ENCODE data around the gene MSMO1.
"Not testable (repeated sequence)": the region's sequence is repeated elsewhere in the genome, so short reads cannot be mapped to it uniquely, and the experiment has no call there.

The MSMO1 gene

DNA sequence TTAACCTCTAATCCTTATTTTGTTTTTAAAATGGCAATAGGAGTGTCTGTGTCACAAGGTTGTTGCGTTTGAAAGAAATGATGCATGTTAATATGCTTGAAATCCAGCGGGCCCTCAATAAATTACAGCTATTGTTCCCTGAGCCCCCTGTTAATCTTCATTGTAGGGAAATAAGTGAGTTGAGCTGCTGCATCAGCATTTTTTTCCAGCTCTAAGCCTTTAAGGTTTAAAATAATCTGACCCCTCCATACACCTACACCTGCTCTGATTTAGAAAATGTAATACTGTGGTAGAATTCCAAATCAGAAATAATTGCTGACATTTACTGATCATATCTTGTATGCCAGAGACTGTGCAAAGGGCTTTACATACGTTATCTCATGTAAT lies 2.6 kb upstream of the MSMO1 start:
- no peak for DNase-seq

DNA sequence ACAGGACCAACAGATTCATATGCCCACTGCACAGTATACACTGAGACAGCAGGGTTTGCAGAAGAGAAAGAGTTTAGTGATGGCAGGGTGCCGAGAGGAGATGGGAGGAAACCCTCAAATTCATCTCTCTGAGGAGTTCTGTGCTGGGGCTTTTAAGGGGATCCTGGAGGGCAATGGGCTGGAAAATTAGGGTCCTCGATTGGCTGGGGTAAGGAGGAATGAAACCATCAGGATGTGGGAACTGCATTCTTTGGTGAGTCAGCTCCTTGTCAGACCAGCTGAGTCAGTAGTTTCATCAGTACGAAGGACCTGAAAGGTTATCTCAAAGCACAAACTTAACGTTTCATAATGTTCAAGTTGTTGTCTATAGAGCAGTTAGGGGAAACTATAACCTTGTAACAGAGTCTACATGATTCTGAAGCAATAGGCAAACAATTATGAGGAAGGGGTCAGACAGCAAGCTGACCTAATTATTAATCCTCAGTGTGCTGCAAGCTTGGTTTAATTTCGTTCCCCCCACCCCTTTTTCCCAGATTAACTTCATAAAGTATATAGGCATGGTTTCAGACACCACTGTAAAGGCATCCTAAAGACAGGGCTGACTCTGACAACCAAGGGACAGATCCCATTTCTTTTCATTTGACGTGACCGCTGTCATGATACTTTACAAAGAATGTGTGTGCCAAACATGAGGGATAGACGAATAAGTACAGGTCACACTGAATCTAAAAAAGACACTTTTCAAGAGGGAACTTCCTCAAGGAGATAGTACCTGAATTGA lies 1.5 kb upstream of the MSMO1 start:
- no peak for DNase-seq

DNA sequence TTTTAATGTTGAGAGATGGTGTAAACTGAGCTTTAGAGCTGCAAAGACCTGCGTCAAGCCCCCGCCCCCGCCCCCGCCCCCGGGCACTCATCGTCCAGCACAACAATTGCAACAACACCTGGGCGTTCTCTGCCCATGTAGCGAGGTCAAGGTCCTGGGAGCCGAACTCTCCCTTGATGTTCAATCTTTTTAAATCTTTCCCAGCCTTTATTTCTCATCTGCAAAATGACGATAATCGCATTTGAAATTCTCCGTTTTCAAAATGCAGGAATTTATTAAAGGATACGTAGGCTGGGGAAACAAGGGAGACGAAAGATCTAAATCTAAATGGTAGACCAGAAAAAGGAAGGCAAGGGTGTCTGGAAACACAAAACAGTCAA lies 648 bp upstream of the MSMO1 start:
- DNase-seq = no peak

DNA sequence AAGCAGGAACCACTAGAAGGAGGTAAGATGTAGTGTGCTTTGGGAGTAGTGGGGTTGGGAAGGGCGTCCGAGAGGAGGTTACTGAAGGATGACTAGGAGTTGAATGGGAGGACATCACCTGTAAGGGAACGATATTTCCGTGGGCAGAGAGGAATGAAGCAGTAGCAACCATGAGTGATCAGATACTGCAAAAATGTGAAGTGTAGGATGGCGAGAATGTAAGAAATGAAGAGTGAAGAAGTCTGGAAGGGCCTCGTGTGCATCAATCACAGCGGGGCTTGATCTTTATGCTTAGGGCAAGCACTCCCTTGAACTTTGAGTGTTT lies 594 bp downstream of the MSMO1 start:
- DNase-seq = no peak

DNA sequence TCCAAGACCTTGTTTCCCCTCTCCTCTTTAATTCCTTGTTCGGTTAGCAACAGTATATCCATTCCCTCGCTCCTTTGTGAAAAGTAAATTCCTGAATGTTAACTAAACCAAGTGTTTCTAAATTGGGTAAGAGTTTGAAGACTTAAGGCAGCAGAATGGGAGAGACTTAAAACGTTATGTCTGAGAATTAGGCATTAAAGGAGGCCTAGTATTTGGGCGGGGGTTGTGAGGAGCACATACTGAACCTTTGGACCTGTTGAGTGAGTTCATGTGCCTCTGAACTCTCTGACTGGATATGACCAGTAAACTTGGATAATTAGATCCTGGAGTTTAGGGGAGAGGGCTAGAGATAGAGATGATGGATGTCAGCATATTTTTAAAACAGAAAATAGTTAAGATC lies 1.2 kb downstream of the MSMO1 start:
- no peak for DNase-seq

DNA sequence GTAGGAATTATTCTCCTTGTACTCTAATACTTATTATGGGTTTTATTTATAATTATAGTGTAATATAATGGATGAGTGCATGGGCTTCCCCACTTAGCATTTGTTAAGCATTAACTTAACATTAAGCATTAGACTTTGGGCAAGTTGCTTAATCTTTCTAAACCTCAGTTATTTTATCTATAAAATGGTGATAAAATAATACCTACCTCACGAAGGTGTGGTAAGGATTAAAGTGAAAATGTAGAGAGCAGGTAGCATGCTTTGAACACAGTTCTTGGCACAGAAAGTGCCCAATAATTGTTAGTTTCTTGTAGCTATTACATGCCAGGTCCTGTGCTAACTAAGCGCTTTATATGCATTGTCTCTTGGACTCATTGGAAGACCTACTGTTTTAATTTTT lies 2.6 kb downstream of the MSMO1 start:
- DNase-seq = no peak

DNA sequence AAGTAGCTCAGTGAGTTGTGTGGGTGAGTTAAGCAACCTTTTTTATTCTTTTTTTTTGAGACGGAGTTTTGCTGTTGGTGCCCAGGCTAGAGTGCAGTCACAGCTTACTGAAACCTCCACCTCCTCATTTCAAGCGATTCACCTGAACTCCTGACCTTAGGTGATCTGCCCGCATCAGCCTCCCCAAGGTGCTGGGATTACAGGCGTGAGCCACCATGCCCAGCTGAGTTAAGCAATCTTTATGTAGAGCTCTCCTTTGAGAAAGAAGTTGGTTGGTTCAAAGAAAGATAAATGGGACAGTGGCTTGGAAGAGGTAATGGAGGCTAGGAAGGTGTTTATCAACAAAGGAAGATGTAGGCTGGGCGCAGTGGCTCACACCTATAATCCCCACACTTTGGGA lies 3.2 kb downstream of the MSMO1 start:
- no peak for DNase-seq

DNA sequence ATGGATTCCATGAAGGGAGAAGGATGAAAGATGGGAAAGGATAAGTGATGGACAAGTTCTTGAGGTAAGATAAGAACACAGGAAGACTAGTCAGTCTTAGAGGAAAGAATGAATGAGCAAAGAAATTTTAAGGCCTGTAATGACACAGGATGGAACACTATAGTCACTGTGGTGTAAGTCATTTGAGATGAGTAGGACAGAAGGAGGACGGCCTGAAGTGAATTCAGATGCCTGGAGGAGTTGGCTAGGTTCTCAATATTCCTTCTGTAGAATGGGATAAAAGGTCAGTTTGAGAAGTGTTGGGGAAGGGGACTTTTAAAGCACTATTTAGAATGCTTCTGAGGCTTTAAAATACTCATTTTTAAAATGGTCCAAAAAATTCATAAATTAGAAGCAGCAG lies 3.9 kb downstream of the MSMO1 start:
- DNase-seq = no peak

DNA sequence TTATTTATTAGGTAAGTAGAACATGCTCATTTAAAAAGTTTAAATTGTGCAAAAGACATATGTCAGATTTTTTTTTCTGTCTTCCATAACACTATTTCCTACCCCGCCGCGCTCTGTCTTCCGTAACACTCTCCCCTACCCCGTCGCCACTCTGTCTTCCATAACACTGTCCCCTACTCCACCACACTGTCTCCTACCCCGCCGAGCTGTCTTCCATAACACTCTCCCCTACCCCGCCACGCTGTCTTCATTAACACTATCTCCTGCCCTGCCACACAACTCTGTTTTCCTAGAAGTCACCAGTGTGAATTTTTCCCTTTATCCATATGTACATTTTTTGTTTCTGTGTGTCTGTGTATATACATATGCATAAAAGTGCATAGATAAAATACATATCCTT lies 4.4 kb downstream of the MSMO1 start:
- no peak for DNase-seq

DNA sequence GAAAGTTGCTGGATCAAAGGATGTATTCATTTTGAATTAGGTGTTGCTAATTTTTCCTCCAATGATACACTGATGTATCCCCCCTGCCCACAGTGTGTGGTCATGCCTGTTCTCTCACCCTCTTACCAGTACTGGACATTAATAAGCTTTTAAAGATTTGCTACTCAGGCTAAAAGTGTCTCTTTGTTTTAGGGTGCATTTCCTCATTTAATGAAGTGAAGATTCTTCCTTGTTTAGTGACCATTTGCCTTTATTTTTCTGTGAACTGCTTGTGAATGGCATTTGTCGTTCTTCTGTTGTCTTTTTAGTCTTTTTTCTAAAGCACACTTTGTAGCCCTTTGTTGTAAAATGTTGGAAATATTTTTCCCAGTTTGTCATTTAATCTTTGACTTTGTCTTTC lies 5.0 kb downstream of the MSMO1 start:
- no peak for DNase-seq

DNA sequence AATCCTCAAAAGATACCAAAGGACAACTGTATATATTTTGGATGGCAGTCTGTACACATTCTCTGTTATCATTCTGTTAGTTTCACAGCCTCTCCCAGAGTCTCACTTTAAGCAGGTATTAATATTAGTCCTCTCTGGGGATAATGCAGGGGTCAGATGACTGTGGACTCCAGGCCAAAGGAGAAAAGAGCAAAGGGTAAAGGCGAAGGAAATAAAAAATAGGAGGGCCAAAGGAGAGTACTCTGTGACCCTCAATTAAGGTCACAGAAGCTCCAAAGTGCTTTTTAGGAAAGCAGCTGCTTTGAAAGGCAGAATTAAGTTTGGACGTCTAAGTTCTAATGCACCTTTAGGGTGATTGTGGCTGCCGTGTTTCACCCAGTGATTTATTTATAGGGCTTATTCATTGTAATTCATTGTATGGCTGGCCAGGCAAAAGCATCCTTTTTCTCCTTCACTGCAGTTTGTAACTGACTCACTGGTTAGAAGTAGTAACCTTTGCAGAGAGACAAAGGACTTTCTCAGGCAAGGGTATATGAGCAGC lies 7.8 kb downstream of the MSMO1 start:
- no peak for DNase-seq

DNA sequence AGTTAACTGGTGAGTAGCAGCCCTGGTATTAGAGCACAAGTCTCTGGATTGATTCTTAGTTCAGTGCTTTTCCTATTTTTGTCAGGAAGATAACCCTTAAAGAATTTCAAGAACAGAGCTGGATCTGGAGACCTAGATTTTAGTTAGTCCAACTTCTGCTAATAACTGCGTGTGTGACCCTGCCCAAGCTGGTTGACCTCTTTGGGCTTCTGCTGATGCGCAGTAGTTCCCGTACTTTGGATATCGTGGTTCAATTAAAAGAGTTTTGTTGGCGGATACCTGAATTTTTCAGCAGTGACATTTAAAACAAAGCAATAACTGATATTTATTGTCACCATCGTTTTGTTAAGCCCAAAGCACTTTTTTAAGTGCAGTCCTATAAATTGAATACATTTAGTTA lies 9.3 kb downstream of the MSMO1 start:
- no peak for DNase-seq

DNA sequence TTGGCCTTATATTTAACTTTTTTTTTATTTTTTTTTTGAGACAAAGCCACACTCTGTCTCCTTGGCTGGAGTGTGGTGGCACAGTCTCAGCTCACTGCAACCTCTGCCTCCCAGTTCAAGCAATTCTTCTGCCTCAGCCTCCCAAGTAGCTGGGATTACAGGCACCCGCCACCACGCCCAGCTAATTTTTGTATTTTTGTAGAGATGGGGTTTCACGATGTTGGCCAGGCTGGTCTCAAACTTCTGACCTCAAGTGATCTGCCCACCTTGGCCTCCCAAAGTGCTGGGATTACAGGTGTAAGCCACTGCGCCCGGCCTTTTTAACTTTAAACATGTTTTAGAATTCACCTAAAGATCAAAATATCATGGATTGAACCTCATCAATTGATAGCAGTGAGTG lies 14.9 kb downstream of the MSMO1 start:
- DNase-seq = not testable (repeated sequence)

DNA sequence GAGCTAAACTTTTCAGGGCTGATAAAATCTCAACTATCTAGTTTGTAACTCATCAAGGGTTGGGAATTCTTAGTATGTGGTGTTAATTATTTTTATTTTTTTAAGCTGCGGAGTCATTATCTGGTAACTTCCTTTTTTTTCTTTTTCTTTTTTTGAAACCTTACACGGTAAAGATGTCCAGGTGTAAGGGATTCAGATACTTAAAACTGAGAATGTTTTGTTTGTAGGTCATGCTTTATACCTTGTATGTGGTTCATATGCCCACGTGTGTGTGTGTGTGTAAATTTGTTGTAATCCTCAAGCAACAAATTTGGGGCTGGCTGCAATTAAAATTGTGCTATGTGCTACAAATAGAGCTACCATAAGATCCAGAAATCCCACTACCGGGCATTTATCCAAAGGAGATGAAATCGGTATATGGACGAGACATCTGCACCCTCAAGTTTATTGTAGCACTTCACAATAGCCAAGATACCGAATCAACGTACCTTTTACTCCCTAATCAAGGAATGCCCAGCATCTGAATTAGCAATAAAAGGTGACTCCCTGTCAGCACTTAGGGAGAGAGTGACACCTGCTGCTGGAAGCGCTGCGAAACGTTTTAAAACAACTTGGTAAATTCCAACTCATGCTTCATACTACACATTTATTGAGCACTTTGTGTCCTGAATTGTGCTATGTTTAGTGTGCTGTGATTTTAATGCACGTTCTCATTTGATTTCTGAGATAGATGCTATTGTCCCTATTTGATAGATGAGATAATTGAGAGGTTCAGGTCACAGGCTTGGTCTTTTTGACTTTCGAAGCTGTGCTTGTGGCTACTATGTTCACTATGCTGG lies 16.1 kb downstream of the MSMO1 start:
- no peak for DNase-seq

DNA sequence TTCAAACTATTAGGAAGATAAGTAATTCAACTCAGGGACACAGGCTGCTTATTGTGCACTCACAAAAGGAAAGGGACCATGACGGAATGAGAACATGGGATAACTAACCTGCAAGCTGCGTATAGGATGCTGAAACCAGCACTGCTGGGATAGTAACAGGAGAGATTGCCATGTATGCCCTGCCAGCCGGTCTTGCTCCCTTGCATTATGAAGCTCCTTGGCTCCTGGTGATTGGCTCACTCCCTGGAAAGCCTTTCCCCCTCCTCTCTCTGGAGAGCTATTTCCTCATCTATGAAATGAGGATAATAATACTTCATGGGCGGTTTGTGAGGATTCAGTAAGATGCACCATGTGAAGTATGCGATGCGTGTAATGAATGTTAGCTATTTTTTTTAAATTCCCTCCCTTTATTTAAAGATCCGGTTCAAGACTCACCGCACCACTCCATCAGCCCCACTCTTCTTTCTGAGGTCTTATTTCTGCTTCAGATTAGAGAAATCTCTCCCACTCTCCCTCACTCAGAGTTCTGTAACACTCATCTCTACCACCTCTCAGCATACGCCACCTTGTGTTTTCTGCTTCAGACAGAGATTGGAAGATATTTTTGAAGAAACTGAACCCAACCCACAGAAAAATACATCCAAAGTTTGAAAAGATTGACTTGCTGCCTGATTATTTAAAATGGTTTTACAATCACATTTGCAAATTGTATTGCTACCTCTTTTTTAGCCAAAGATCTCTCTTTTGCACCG lies 18.4 kb downstream of the MSMO1 start:
- DNase-seq = no peak

DNA sequence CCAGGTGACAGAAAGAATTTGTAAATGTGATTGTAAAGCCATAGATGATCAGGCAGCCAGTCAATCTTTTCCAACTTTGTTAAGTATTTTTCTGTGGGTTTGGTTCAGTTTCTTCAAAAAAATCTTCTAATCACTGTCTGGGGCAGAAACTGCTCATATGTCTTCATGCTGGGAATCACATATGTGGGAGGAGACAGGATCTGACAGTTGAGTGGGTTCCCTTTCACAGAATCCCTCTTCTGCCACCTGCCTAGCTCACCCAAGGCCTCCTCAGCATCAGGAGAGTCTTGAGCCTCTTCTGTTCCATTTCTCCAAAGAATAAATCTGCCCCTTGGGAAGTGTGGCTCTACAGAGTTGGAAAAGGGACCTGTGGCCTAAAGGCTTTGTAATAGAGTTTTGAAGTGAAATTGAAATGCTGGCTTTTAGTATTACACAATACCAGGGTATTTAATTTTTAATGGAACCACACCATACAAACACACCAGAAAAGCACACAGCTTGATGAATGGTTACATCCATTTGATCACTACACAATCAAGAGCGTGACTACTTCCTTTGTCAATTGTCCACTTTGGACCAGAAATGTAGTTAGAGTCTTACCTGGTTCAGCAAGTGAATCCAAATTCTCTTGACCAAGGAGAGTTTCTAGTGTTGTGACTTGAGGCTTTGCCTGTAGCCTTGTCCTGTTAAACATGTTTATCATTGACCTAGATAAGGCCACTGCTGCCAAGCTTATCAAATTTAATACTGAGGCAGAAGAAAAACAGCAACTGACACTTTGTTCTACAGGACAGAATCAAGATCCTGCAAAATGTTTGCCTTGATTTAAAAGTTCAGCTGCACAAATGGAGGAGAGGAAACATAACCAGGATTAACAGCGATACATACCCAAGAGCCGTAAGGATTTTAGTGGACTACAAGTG lies 20.4 kb downstream of the MSMO1 start:
- no peak for DNase-seq

DNA sequence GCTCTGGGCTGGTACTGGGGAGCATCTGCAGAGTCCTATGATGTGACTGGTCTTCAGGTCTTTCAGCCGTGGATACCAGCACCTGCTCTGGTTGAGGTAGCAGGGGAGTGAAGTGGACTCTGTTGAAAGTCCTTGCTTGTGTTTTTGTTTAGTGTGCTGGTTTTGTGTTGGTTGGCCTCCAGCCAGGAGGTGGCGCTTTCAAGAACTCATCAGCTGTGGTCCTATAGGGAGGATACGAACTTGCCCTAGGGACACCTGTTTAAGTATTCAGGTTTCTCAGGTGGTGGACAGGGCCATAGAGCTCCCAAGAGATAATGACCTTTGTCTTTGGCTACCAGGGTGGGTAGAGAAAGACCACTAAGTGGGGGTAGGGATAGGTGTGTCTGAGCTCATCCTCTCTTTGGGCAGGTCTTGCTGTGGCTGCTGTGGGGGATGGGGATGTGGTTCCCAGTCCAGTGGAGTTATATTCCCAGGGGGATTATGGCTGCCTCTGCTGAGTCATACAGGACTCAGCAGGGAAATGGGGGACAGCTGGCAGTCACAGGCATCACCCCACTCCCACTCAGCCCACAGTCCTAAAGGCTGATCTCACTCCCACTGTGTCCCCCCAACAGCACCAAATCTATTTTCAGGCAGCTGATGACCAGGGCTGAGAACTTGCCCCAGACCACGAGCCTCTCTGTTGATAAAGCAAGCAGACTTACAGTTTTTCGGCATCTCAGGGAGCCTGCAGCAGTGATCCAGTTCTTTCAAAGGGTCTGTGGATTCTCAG lies 24.1 kb downstream of the MSMO1 start:
- no peak for DNase-seq

DNA sequence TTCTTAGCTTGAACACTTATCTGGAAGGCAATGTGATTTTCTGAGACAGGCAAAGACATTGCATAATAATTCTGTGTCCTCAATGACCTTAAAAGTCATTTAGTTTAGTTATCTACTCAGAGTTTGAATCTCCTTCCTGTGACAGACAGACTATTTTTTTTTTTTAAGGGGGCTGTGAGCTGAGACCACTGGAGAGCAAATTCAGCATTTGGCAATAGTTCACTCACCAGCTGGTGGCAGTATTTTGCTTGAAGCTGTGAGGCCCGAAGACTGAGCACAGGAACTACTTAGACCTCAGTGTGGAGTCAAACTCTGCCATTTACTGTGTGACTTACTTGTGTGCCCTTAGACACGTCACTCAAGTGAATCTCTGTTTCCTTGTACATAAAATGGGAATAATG lies 28.4 kb downstream of the MSMO1 start:
- DNase-seq = no peak

DNA sequence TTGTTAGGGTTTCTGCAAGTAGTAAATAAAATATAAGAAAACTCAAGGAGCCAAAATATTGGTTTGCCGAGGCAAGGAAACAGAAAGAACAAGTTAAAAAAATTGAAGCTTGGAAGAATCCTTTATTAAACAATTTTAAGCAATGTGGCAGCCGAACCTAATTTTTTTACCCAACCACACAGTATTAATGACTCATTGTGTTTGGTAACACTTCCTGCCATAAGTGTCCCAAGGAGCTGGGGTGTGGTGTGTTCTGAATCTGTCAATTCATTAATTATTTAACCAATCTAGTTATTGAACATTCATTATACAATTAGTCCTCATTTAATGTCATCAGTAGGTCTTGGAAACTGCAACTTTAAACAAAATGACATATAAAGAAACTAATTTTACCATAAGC lies 32.0 kb downstream of the MSMO1 start:
- DNase-seq = no peak

DNA sequence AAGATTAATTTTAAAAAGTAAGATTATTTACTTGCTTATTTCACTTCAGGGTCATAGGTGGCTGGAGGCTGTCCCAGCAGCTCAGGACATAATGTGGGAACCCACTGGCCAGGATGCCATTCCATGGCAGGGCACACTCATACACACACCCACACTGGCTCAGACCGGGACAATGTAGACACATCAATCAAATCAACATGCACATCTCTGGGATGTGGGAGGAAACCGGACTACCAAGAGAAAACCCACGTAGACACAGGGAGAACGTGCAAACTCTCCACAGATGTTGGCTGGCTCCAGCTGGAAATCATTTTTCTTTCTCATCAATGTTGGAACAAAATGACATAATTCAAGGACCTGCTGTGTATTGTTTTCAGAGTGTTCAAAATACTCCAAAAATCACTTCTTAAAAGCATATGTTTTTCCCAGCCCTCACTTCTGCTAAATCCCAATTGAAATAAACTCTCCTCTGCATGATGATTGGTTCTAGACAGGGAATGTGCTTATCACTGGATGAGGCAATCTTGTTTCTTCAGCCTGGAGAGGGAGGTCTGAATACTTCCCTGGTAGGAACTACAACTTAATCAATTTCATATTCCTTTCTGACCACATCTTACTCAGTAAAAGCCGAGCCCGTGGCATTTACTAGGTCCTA lies 32.7 kb downstream of the MSMO1 start:
- DNase-seq = no peak

All from effector CD4-positive, alpha-beta T cell (primary cell).